Measurements from ENCODE around the gene TSC2. TPM values are rescaled to one million over a fixed set of nuclear protein-coding genes. Genes with fewer than 3 reads are reported as not detected.
A peak's percentile ranks its signal among the peaks of the same experiment; 100 is the strongest.

Gene TSC2
- total RNA-seq, 1 donor from 2014 or later, result 241 TPM

- TF ChIP-seq CTCF (IDR thresholded peaks at IDR 0.05; ENCODE audit: unreplicated experiment), result no peak
- H3K36me3 Mint-ChIP-seq (ENCODE audit: insufficient read depth), result no peaks in the 10 kb centered on the region
- peaks cover 5% of the 10 kb centered on the region for H3K4me1 Mint-ChIP-seq (ENCODE audit: low read depth)
- no peak for DNase-seq (ENCODE audit: low spot score, unreplicated experiment)
- H3K27me3 Mint-ChIP-seq, result peaks cover 30% of the 10 kb centered on the region
- H3K27ac Mint-ChIP-seq, result no peak overlapping the region
- peak overlapping the region; percentile 50 for H3K4me3 Mint-ChIP-seq (ENCODE audit: low read depth)
- no peaks in the 10 kb centered on the region for H3K9me3 Mint-ChIP-seq (ENCODE audit: low read depth)
These were observed 21.8 kb upstream of the TSC2 start for GRCh38 chr16:2025878-2026460.

GRCh38 chr16:2026461-2027023 lies 21.2 kb upstream of the TSC2 start, which contains the start of gene NHERF2:
NHERF2 (plus strand) TSS chr16:2026902; CDS start chr16:2027006, 104 bp downstream.
- no peak for DNase-seq (ENCODE audit: low spot score, unreplicated experiment)
- Mint-ChIP-seq H3K9me3 (ENCODE audit: low read depth) (no peaks in the 10 kb centered on the region), H3K4me1 (ENCODE audit: low read depth) (peaks cover 5% of the 10 kb centered on the region), H3K4me3 (ENCODE audit: low read depth) (peak within 1 kb of the TSS; percentile 68), H3K36me3 (ENCODE audit: insufficient read depth) (no peaks in the 10 kb centered on the region), H3K27ac (no peak within 1 kb of the TSS), H3K27me3 (peaks cover 28% of the 10 kb centered on the region)
- TF ChIP-seq CTCF (IDR thresholded peaks at IDR 0.05; ENCODE audit: unreplicated experiment), result no peak

- Mint-ChIP-seq H3K27me3 (peaks cover 25% of the 10 kb centered on the region), H3K4me1 (ENCODE audit: low read depth) (peaks cover 5% of the 10 kb centered on the region), H3K36me3 (ENCODE audit: insufficient read depth) (no peaks in the 10 kb centered on the region), H3K27ac (no peak overlapping the region), H3K4me3 (ENCODE audit: low read depth) (peak overlapping the region; percentile 68), H3K9me3 (ENCODE audit: low read depth) (no peaks in the 10 kb centered on the region)
- DNase-seq (ENCODE audit: low spot score, unreplicated experiment), result no peak
- TF ChIP-seq CTCF (IDR thresholded peaks at IDR 0.05; ENCODE audit: unreplicated experiment), result no peak
These were observed 20.5 kb upstream of the TSC2 start for GRCh38 chr16:2027024-2028010.

- no peak overlapping the region for H3K27ac Mint-ChIP-seq
- peaks cover 21% of the 10 kb centered on the region for H3K27me3 Mint-ChIP-seq
- no peak for TF ChIP-seq CTCF (IDR thresholded peaks at IDR 0.05; ENCODE audit: unreplicated experiment)
- H3K4me1 Mint-ChIP-seq (ENCODE audit: low read depth), result peaks cover 1% of the 10 kb centered on the region
- H3K9me3 Mint-ChIP-seq (ENCODE audit: low read depth), result no peaks in the 10 kb centered on the region
- no peaks in the 10 kb centered on the region for H3K36me3 Mint-ChIP-seq (ENCODE audit: insufficient read depth)
- DNase-seq (ENCODE audit: low spot score, unreplicated experiment), result no peak
- H3K4me3 Mint-ChIP-seq (ENCODE audit: low read depth), result no peak overlapping the region
These were observed 19.6 kb upstream of the TSC2 start for GRCh38 chr16:2028146-2028545.

GRCh38 chr16:2028620-2029220 lies 19.1 kb upstream of the TSC2 start:
- DNase-seq (ENCODE audit: low spot score, unreplicated experiment), result no peak
- H3K9me3 Mint-ChIP-seq (ENCODE audit: low read depth), result no peaks in the 10 kb centered on the region
- no peaks in the 10 kb centered on the region for H3K36me3 Mint-ChIP-seq (ENCODE audit: insufficient read depth)
- no peak overlapping the region for H3K4me3 Mint-ChIP-seq (ENCODE audit: low read depth)
- peaks cover 21% of the 10 kb centered on the region for H3K27me3 Mint-ChIP-seq
- H3K27ac Mint-ChIP-seq, result peak overlapping the region; percentile 45
- peaks cover 1% of the 10 kb centered on the region for H3K4me1 Mint-ChIP-seq (ENCODE audit: low read depth)
- TF ChIP-seq CTCF (IDR thresholded peaks at IDR 0.05; ENCODE audit: unreplicated experiment), result no peak
